ENCODE data around the gene LIPT2. TPM values are rescaled to one million over a fixed set of nuclear protein-coding genes. Genes with fewer than 3 reads are reported as not detected.
"Not testable (repeated sequence)": the region's sequence is repeated elsewhere in the genome, so short reads cannot be mapped to it uniquely, and the experiment has no call there.

The LIPT2 gene
- total RNA-seq, 2 experiments from 2014 or later, result 3.1 to 5.6 TPM

DNA sequence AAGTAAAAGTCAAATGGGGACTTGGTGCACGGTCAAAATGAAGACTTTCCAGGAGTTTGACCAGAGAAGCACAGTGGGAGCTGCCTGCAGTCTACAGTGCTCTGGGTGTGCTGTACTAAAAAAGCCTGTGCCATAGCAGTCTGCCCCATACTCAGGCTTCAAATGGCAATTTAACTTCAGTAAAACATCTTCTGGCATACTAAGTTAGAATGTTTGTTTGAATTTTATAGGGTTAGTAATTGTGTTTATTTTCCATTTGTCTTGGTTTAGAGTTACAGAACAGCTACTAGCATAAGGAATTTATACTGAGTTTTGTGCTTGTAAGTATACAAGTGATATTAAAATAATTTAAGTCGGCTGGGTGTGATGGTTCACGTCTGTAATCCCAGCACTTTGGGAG is 29.3 kb upstream of the LIPT2 start:
- Mint-ChIP-seq H3K27ac (no peak overlapping the region), H3K4me3 (no peak overlapping the region), H3K9me3 (no peaks in the 10 kb centered on the region), H3K36me3 (ENCODE audit: low read depth) (no peaks in the 10 kb centered on the region), H3K4me1 (ENCODE audit: low read depth) (no peaks in the 10 kb centered on the region), H3K27me3 (ENCODE audit: low read depth) (peaks cover 8% of the 10 kb centered on the region)
- DNase-seq, result no peak
- CTCF ChIA-PET, result no interaction called here
- intact Hi-C loops (cut with micrococcal nuclease), result no loop called here

GRCh38 chr11:74521666-74522252 is 28.2 kb upstream of the LIPT2 start:
- Mint-ChIP-seq H3K9me3 (peaks cover 3% of the 10 kb centered on the region), H3K36me3 (ENCODE audit: low read depth) (no peaks in the 10 kb centered on the region), H3K27ac (no peak overlapping the region), H3K27me3 (ENCODE audit: low read depth) (peaks cover 6% of the 10 kb centered on the region), H3K4me1 (ENCODE audit: low read depth) (no peaks in the 10 kb centered on the region), H3K4me3 (no peak overlapping the region)
- no peak for DNase-seq
- CTCF ChIA-PET, result interaction anchor here (0.6 kb wide), 1 partner anchor 10 kb away, joined by 3 read pairs; no protein-coding TSS in a partner anchor
- intact Hi-C loops (cut with micrococcal nuclease), result no loop called here

- H3K9me3 Mint-ChIP-seq, result peaks cover 7% of the 10 kb centered on the region
- H3K4me3 Mint-ChIP-seq, result no peak overlapping the region
- CTCF ChIA-PET, result no interaction called here
These were observed 27.6 kb upstream of the LIPT2 start for GRCh38 chr11:74520927-74521665.

GRCh38 chr11:74520316-74520715 is 26.8 kb upstream of the LIPT2 start:
- peaks cover 7% of the 10 kb centered on the region for H3K27me3 Mint-ChIP-seq (ENCODE audit: low read depth)
- no peaks in the 10 kb centered on the region for H3K4me1 Mint-ChIP-seq (ENCODE audit: low read depth)
- intact Hi-C loops (cut with micrococcal nuclease), result no loop called here
- peaks cover 13% of the 10 kb centered on the region for H3K9me3 Mint-ChIP-seq
- no peak overlapping the region for H3K27ac Mint-ChIP-seq
- no peak overlapping the region for H3K4me3 Mint-ChIP-seq
- CTCF ChIA-PET, result no interaction called here
- DNase-seq, result no peak
- H3K36me3 Mint-ChIP-seq (ENCODE audit: low read depth), result no peaks in the 10 kb centered on the region

More at GRCh38 chr11:74520927-74521665, 27.6 kb upstream of the LIPT2 start:
- Mint-ChIP-seq H3K36me3 (ENCODE audit: low read depth) (no peaks in the 10 kb centered on the region), H3K27ac (no peak overlapping the region), H3K4me1 (ENCODE audit: low read depth) (no peaks in the 10 kb centered on the region), H3K27me3 (ENCODE audit: low read depth) (peaks cover 6% of the 10 kb centered on the region)
- intact Hi-C loops (cut with micrococcal nuclease), result no loop called here
- DNase-seq, result no peak

DNA sequence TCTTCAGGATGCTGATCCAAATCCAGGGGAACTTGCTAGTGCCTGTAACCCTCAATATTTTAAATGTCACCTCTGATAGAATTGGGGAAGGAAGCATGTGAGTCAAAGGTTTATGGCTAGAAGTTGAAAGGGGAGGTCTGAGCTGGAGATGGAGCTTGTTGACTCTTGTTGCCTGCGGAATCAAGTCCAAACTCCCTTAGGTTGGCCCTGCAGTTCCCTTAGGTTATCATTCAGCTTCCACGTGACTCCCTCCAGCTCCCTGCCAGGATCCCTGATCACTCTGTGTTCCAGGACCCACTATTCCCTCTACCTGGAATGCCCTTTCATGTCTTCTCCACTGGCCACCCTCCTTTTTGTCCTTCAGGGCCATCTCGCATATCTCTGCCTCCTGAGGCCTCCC is 26.2 kb upstream of the LIPT2 start:
- CTCF ChIA-PET, result interaction anchor here (0.6 kb wide), 1 partner anchor 106 kb away, joined by 4 read pairs; no protein-coding TSS in a partner anchor
- intact Hi-C loops (cut with micrococcal nuclease), result no loop called here
- Mint-ChIP-seq H3K27me3 (ENCODE audit: low read depth) (peaks cover 7% of the 10 kb centered on the region), H3K4me3 (no peak overlapping the region), H3K9me3 (peaks cover 14% of the 10 kb centered on the region), H3K4me1 (ENCODE audit: low read depth) (no peaks in the 10 kb centered on the region), H3K36me3 (ENCODE audit: low read depth) (no peaks in the 10 kb centered on the region), H3K27ac (no peak overlapping the region)
- no peak for DNase-seq

DNA sequence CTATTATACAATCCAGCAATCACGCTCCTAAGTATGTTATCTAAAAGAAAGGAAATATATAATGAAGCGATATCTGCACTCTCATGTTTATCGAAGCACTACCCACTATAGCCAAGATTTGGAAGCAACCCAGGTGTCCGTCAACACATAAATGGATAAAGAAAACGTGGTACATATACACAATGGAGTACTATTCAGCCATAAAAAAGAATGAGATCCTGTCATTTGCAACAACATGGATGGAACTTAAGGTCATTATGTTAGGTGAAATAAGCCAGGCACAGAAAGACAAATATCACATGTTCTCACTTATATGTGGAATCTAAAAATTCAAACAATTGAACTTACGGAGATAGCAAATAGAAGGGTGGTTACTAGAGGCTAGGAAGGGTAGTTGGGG is 24.1 kb upstream of the LIPT2 start:
- peaks cover 19% of the 10 kb centered on the region for H3K9me3 Mint-ChIP-seq
- H3K4me3 Mint-ChIP-seq; H3K27ac Mint-ChIP-seq; DNase-seq; CTCF ChIA-PET; intact Hi-C loops (cut with micrococcal nuclease); H3K36me3 Mint-ChIP-seq (ENCODE audit: low read depth); H3K4me1 Mint-ChIP-seq (ENCODE audit: low read depth); H3K27me3 Mint-ChIP-seq (ENCODE audit: low read depth): not testable (repeated sequence)

DNA sequence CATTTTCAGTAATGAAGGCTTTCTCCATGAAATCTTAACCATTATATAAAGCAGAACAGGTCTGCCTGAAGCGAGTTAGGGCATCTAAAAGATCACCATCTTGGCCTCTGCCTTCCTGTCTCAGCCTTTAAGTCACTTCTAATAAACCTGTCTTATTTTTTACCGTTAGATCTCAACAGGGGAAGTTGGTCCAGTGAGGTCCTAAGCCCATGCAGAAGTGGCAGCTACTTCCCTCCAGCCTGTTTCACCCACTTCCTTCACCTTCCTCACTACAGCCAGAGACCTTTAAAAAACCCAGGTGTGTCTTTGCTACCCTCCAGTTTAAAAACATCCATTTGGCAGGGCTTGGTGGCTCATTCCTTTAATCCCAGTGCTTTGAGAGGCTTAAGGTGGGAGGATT is 14.1 kb upstream of the LIPT2 start:
- DNase-seq, result no peak
- H3K36me3 Mint-ChIP-seq (ENCODE audit: low read depth), result peaks cover 1% of the 10 kb centered on the region
- peaks cover 2% of the 10 kb centered on the region for H3K27me3 Mint-ChIP-seq (ENCODE audit: low read depth)
- peaks cover 2% of the 10 kb centered on the region for H3K9me3 Mint-ChIP-seq
- intact Hi-C loops (cut with micrococcal nuclease), result no loop called here
- H3K27ac Mint-ChIP-seq, result no peak overlapping the region
- CTCF ChIA-PET, result no interaction called here
- no peak overlapping the region for H3K4me3 Mint-ChIP-seq
- no peaks in the 10 kb centered on the region for H3K4me1 Mint-ChIP-seq (ENCODE audit: low read depth)

DNA sequence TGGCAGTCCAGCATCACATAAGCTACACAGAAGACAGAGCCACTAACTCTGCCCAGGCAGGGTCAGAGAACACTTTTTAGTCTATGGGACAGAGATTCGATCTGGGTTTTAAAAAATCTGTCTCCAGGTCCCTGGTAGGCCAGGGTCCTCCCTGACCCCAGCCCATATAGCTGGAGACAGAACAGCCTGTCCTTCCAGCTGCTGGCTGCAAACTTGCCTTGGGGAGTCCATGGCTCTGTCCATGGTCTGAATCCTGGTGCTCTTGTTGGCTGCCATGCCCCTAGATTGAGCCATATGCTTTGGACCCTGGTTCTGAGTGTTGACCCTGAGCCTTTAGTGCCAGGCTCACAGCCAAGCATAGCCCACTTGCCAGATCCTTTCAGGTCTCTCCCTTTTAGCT is 13.3 kb upstream of the LIPT2 start:
- intact Hi-C loops (cut with micrococcal nuclease), result no loop called here
- Mint-ChIP-seq H3K4me1 (ENCODE audit: low read depth) (no peaks in the 10 kb centered on the region), H3K27ac (no peak overlapping the region), H3K4me3 (no peak overlapping the region), H3K9me3 (no peaks in the 10 kb centered on the region), H3K27me3 (ENCODE audit: low read depth) (peaks cover 2% of the 10 kb centered on the region), H3K36me3 (ENCODE audit: low read depth) (peaks cover 5% of the 10 kb centered on the region)
- no peak for DNase-seq
- CTCF ChIA-PET, result no interaction called here

DNA sequence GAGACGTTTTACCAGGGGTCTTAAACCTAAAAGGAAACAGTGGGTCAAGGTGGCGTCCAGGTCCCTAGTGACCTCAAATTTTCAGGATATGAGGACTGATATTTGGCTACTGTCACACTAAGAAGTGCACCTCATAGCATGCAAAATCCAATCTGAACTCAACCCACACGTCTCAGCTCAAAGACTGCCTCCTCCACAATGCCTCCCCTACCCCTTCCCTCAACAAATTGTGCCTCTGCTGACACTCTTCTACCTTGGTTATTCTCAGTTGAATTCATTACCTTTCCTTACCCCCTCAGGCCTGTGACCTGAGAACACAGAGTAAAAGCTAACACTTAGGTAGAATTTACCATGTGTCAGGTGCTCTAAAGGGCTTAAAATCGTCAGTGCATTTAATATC is 12.4 kb upstream of the LIPT2 start:
- H3K27ac Mint-ChIP-seq, result no peak overlapping the region
- no peak overlapping the region for H3K4me3 Mint-ChIP-seq
- peaks cover 2% of the 10 kb centered on the region for H3K27me3 Mint-ChIP-seq (ENCODE audit: low read depth)
- intact Hi-C loops (cut with micrococcal nuclease), result no loop called here
- H3K4me1 Mint-ChIP-seq (ENCODE audit: low read depth), result no peaks in the 10 kb centered on the region
- no peaks in the 10 kb centered on the region for H3K9me3 Mint-ChIP-seq
- no peak for DNase-seq
- H3K36me3 Mint-ChIP-seq (ENCODE audit: low read depth), result peaks cover 5% of the 10 kb centered on the region
- CTCF ChIA-PET, result no interaction called here

GRCh38 chr11:74504100-74504691 is 10.7 kb upstream of the LIPT2 start:
- Mint-ChIP-seq H3K4me1 (ENCODE audit: low read depth) (no peaks in the 10 kb centered on the region), H3K36me3 (ENCODE audit: low read depth) (peaks cover 5% of the 10 kb centered on the region), H3K27ac (no peak overlapping the region), H3K4me3 (no peak overlapping the region), H3K9me3 (no peaks in the 10 kb centered on the region), H3K27me3 (ENCODE audit: low read depth) (no peaks in the 10 kb centered on the region)
- CTCF ChIA-PET, result interaction anchor here (1.2 kb wide), 1 partner anchor 10 kb away, joined by 4 read pairs; no protein-coding TSS in a partner anchor
- DNase-seq, result peak; percentile 12
- intact Hi-C loops (cut with micrococcal nuclease), result no loop called here

DNA sequence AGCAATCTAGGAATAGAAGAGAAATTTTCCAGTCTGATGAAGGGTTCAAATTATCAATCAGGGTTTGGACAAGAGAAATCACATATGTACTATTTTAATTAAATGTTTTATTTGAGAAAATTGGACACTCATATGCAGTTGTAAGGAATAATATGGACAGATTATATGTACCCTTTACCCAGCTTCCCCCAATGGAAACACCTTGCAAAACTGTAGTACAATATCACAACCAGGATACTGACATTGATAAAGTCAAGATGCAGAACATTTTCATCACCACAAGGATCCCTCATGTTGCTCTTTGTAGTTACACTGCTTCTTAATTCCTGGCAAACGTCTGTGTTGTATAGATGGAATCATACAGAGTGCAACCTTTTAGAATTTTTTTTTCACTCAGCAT is 1.4 kb upstream of the LIPT2 start:
- Mint-ChIP-seq H3K4me3 (no peak overlapping the region), H3K9me3 (no peaks in the 10 kb centered on the region), H3K27me3 (ENCODE audit: low read depth) (no peaks in the 10 kb centered on the region), H3K4me1 (ENCODE audit: low read depth) (peaks cover 17% of the 10 kb centered on the region), H3K36me3 (ENCODE audit: low read depth) (no peaks in the 10 kb centered on the region), H3K27ac (no peak overlapping the region)
- CTCF ChIA-PET, result interaction anchor here (1.7 to 4.0 kb wide), 2 partner anchors 42 to 45 kb away, joined by 7 to 21 read pairs; no protein-coding TSS in a partner anchor
- intact Hi-C loops (cut with micrococcal nuclease), result loop anchor here (5.0 to 10.0 kb wide), 3 partner anchors 498 to 850 kb away; no protein-coding TSS in a partner anchor
- no peak for DNase-seq

DNA sequence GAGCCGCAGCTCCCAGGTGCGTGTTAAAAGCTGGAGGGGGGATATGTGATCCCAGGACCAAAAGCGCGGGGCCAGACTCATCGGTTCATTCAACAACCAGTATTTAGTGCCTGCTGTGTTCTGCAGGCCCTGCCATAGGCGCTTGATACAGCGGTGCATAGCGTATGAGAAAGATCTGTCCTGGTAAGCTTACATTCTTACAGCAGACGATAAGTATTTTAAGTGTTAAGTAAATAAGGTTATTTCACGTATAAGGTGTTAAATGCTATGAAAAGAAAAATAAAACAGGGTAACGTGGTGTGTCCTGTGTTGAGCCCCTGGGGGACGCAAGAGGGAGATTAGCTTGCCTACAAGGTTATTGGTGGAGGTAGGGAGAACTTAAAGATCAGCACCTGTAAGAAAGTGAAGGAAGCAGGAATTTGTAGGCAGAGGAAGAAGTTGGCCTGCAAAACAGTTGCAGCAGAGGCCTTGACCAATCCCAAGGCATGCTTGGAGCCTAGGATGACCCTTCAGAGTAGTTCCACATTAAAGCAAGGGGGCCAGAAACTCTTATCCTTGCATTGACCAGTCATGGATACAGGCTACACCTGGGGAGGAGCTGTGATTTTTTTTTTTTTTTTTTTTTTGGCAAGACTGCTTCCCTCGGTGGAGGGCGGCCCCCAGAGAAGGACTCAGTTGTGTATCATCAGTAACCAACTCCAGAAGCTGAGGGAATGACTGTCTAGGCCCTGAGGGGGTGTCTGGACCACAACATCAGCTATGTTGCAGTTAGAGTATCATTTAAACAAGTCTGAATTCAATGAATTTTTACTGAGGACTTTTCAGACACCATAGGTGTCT is 487 bp upstream of the LIPT2 start:
- H3K36me3 Mint-ChIP-seq (ENCODE audit: low read depth), result no peaks in the 10 kb centered on the region
- peak overlapping the region; percentile 75 for H3K27ac Mint-ChIP-seq
- H3K4me1 Mint-ChIP-seq (ENCODE audit: low read depth), result peaks cover 17% of the 10 kb centered on the region
- CTCF ChIA-PET, result interaction anchor here (1.7 to 4.0 kb wide), 2 partner anchors 41 to 44 kb away, joined by 7 to 21 read pairs; no protein-coding TSS in a partner anchor
- intact Hi-C loops (cut with micrococcal nuclease), result loop anchor here (1.0 to 10.0 kb wide), 10 partner anchors 96 to 851 kb away; partner anchors contain the start of genes C2CD3, COA4, PAAF1 and PGM2L1
- H3K9me3 Mint-ChIP-seq, result no peaks in the 10 kb centered on the region
- H3K27me3 Mint-ChIP-seq (ENCODE audit: low read depth), result no peaks in the 10 kb centered on the region
- peak overlapping the region; percentile 83 for H3K4me3 Mint-ChIP-seq
- no peak for DNase-seq
